Activated T-cell treated with anti-CD3 and anti-CD28 coated beads, Interleukin-2, amount 50 U/mL, for 48 hours (primary cell): ENCODE data around the gene CEP112.

Source experiments
- DNase-seq, 2 experiments: peaks; one replicate each; pipeline ENCODE4 v3.0.0-alpha.2; 2020

Gene CEP112

GRCh38 chr17:65920996-65921395 lies 270.9 kb downstream of the CEP112 start:
- DNase-seq: no peak

- no peak for DNase-seq
These were observed 273.0 kb downstream of the CEP112 start for GRCh38 chr17:65918916-65919315.

GRCh38 chr17:65918500-65918899 lies 273.4 kb downstream of the CEP112 start:
- no peak for DNase-seq

GRCh38 chr17:65917560-65917959 lies 274.4 kb downstream of the CEP112 start:
- DNase-seq: no peak

- DNase-seq: no peak
These were observed 275.5 kb downstream of the CEP112 start for GRCh38 chr17:65916425-65916824.

- DNase-seq: peak; percentile 28 to 39
These were observed 277.1 kb downstream of the CEP112 start for GRCh38 chr17:65914784-65915342.

- DNase-seq: no peak
These were observed 278.5 kb downstream of the CEP112 start for GRCh38 chr17:65913326-65913850.

- no peak for DNase-seq
These were observed 281.1 kb downstream of the CEP112 start for GRCh38 chr17:65910836-65911235.

GRCh38 chr17:65902831-65903522 lies 289.0 kb downstream of the CEP112 start:
- DNase-seq: no peak

- DNase-seq: no peak
These were observed 289.8 kb downstream of the CEP112 start for GRCh38 chr17:65902155-65902554.

GRCh38 chr17:65901394-65901793 lies 290.5 kb downstream of the CEP112 start:
- DNase-seq: no peak

- DNase-seq: no peak
These were observed 291.7 kb downstream of the CEP112 start for GRCh38 chr17:65900216-65900615.

GRCh38 chr17:65898651-65899050 lies 293.3 kb downstream of the CEP112 start:
- DNase-seq: no peak

- no peak for DNase-seq
These were observed 295.0 kb downstream of the CEP112 start for GRCh38 chr17:65896889-65897288.

- DNase-seq: no peak
These were observed 296.0 kb downstream of the CEP112 start for GRCh38 chr17:65895969-65896368.

GRCh38 chr17:65893692-65894279 lies 298.1 kb downstream of the CEP112 start:
- no peak for DNase-seq

- DNase-seq: no peak
These were observed 299.0 kb downstream of the CEP112 start for GRCh38 chr17:65892912-65893377.

- no peak for DNase-seq
These were observed 300.6 kb downstream of the CEP112 start for GRCh38 chr17:65891231-65891735.

GRCh38 chr17:65888649-65889048 lies 303.3 kb downstream of the CEP112 start:
- DNase-seq: no peak

GRCh38 chr17:65886315-65887245 lies 305.4 kb downstream of the CEP112 start:
- DNase-seq: no peak

GRCh38 chr17:65885541-65886312 lies 306.2 kb downstream of the CEP112 start:
- DNase-seq: no peak

GRCh38 chr17:65876985-65877384 lies 314.9 kb downstream of the CEP112 start:
- no peak for DNase-seq
